ENCODE measurements around the gene THSD4.

The THSD4 gene

GRCh38 chr15:71639471-71639870 is 524.2 kb downstream of the THSD4 start:
- H3K4me3 ChIP-seq (ENCODE audit: low read length in 2 of 2), result no peak overlapping the region
- H3K4me1 ChIP-seq (ENCODE audit: control insufficient read depth, insufficient read depth, low read length), result no peaks in the 10 kb centered on the region
- H3K9me3 ChIP-seq (ENCODE audit: control insufficient read depth in 2 of 2, low read length in 2 of 2), result no peaks in the 10 kb centered on the region
- H3K36me3 ChIP-seq (ENCODE audit: control insufficient read depth in 2 of 2, insufficient read depth in 2 of 2, low read length in 2 of 2), result no peaks in the 10 kb centered on the region
- H3K27ac ChIP-seq (ENCODE audit: low read length), result no peak overlapping the region
- H3K27me3 ChIP-seq (ENCODE audit: control insufficient read depth in 1 of 2, insufficient read depth in 2 of 2, low read length in 2 of 2), result no peaks in the 10 kb centered on the region
- H3K9ac ChIP-seq (ENCODE audit: low read length in 2 of 2), result no peak overlapping the region

DNA sequence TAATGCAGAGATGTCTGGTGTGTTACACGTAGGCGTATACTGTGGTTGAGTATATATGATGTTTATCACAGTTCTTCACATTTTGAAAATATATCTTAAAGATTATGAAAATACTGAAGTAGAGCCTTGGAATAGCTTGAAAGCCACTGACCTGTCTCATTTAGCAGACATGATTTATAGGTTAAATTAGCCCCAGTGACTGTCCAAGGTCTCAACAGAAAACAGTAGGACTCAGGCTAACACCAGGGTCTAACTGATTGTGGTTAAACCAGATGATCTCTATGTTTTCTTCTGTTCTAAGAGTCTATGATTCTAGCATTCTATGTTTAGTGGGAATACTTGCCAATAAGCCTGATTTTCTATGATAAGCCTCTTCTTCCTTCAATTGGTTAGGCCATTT is 528.6 kb downstream of the THSD4 start:
- Histone ChIP-seq H3K36me3 (ENCODE audit: control insufficient read depth in 2 of 2, insufficient read depth in 2 of 2, low read length in 2 of 2) (no peaks in the 10 kb centered on the region), H3K4me3 (ENCODE audit: low read length in 2 of 2) (no peak overlapping the region), H3K9me3 (ENCODE audit: control insufficient read depth in 2 of 2, low read length in 2 of 2) (no peaks in the 10 kb centered on the region)

DNA sequence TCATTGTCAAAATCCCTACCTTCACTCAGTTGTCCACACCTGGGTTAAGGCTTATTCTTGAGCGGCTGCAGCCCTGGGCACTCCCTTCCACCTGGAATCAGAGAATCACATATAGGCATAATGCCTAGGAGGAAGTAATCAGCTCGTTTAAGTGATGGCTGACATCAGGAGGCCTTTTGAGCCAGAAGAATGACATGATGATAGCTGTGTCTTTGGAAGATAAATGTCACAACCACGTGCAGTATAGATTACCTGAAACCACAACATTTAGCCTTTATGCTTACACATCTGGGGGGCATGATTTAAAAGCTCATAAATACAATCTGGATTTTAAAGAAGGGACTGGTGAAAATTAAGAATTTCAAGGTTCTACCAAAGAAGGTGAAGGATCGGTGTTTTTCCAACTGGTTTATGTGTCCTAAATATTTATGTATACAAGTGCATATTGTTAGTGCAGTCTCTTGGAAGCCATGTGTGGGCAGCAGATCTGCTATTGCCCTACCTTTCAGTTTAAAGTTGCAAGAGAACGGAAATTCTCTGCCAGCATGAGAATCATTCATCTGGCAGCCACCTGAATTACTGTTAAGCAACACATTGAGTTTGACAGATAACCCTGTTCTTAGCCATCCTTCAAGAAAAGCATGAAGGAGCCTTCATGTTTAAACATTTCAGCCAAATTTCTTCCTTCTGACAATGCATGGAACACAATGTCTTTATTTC is 531.7 kb downstream of the THSD4 start:
- Histone ChIP-seq H3K9me3 (ENCODE audit: control insufficient read depth in 2 of 2, low read length in 2 of 2) (no peaks in the 10 kb centered on the region), H3K36me3 (ENCODE audit: control insufficient read depth in 2 of 2, insufficient read depth in 2 of 2, low read length in 2 of 2) (no peaks in the 10 kb centered on the region), H3K27ac (ENCODE audit: low read length) (no peak overlapping the region), H3K4me1 (ENCODE audit: control insufficient read depth, insufficient read depth, low read length) (peaks cover 3% of the 10 kb centered on the region), H3K9ac (ENCODE audit: low read length in 2 of 2) (no peak overlapping the region), H3K4me3 (ENCODE audit: low read length in 2 of 2) (no peak overlapping the region), H3K27me3 (ENCODE audit: control insufficient read depth in 1 of 2, insufficient read depth in 2 of 2, low read length in 2 of 2) (no peaks in the 10 kb centered on the region)

More for the DNA sequence above, 528.6 kb downstream of the THSD4 start:
- Histone ChIP-seq H3K27ac (ENCODE audit: low read length) (no peak overlapping the region), H3K4me1 (ENCODE audit: control insufficient read depth, insufficient read depth, low read length) (peaks cover 2% of the 10 kb centered on the region), H3K27me3 (ENCODE audit: control insufficient read depth in 1 of 2, insufficient read depth in 2 of 2, low read length in 2 of 2) (no peaks in the 10 kb centered on the region), H3K9ac (ENCODE audit: low read length in 2 of 2) (no peak overlapping the region)

DNA sequence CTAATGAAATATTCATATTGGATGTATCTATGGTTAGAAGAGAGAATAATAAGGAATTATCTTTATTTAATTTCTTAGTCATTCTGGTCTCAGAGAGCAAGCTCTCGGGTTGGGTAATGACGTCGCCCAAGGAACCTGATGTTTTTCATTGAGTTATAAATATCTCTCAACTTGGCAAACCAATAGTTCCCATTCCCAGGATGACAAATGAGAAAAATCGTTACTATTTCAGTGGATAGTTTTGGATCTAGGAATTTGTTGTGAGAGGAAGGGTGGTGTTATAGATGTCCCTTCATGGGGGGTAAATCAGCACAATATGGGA is 532.2 kb downstream of the THSD4 start:
- peaks cover 5% of the 10 kb centered on the region for H3K4me1 ChIP-seq (ENCODE audit: control insufficient read depth, insufficient read depth, low read length)
- no peak overlapping the region for H3K9ac ChIP-seq (ENCODE audit: low read length in 2 of 2)
- H3K4me3 ChIP-seq (ENCODE audit: low read length in 2 of 2), result no peak overlapping the region
- H3K36me3 ChIP-seq (ENCODE audit: control insufficient read depth in 2 of 2, insufficient read depth in 2 of 2, low read length in 2 of 2), result no peaks in the 10 kb centered on the region
- no peaks in the 10 kb centered on the region for H3K27me3 ChIP-seq (ENCODE audit: control insufficient read depth in 1 of 2, insufficient read depth in 2 of 2, low read length in 2 of 2)
- H3K9me3 ChIP-seq (ENCODE audit: control insufficient read depth in 2 of 2, low read length in 2 of 2), result no peaks in the 10 kb centered on the region
- H3K27ac ChIP-seq (ENCODE audit: low read length), result no peak overlapping the region

DNA sequence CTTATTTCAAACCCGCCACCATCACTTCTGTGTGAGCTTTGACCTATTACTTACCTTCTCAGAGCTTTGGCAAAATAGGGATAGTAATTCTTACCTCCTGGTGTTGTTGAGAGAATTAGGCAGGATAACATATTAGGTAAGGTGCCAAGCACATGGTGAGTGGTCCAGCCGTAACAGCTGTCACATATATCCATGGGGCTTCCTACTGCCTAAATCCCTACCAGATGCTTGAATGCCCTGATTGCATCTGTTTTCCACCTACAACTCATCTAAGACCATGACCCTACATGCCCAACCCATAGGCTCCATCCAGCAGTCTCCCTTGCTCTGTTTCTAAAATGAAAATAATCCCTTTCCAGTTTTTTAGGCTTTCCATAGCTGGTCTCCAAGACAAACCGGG is 532.8 kb downstream of the THSD4 start:
- no peaks in the 10 kb centered on the region for H3K27me3 ChIP-seq (ENCODE audit: control insufficient read depth in 1 of 2, insufficient read depth in 2 of 2, low read length in 2 of 2)
- H3K9me3 ChIP-seq (ENCODE audit: control insufficient read depth in 2 of 2, low read length in 2 of 2), result no peaks in the 10 kb centered on the region
- no peak overlapping the region for H3K4me3 ChIP-seq (ENCODE audit: low read length in 2 of 2)
- no peak overlapping the region for H3K9ac ChIP-seq (ENCODE audit: low read length in 2 of 2)
- H3K4me1 ChIP-seq (ENCODE audit: control insufficient read depth, insufficient read depth, low read length), result peaks cover 5% of the 10 kb centered on the region
- no peaks in the 10 kb centered on the region for H3K36me3 ChIP-seq (ENCODE audit: control insufficient read depth in 2 of 2, insufficient read depth in 2 of 2, low read length in 2 of 2)
- no peak overlapping the region for H3K27ac ChIP-seq (ENCODE audit: low read length)

- no peaks in the 10 kb centered on the region for H3K9me3 ChIP-seq (ENCODE audit: control insufficient read depth in 2 of 2, low read length in 2 of 2)
- no peak overlapping the region for H3K27ac ChIP-seq (ENCODE audit: low read length)
- H3K27me3 ChIP-seq (ENCODE audit: control insufficient read depth in 1 of 2, insufficient read depth in 2 of 2, low read length in 2 of 2), result no peaks in the 10 kb centered on the region
Observed at GRCh38 chr15:71649894-71650293, 534.6 kb downstream of the THSD4 start.

DNA sequence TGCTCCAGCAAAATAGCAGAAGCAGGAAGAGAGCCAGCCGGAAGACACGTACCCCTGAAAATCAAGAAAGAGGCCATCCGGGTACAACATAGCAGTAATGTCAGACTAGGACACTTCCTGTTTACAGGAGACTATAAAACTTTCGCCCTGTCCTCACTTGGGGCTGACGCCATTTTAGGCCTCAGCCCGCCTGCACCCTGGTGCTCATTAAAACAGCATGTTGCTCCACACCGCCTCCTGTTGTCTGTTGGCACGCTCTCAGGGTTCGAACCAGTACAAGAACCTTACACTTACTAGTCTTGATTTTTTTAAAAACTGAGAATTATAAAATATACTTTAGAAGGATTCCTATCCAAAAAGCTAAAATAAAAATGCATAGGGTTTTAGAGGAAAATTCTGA is 535.3 kb downstream of the THSD4 start:
- no peaks in the 10 kb centered on the region for H3K36me3 ChIP-seq (ENCODE audit: control insufficient read depth in 2 of 2, insufficient read depth in 2 of 2, low read length in 2 of 2)
- no peaks in the 10 kb centered on the region for H3K9me3 ChIP-seq (ENCODE audit: control insufficient read depth in 2 of 2, low read length in 2 of 2)
- H3K4me1 ChIP-seq (ENCODE audit: control insufficient read depth, insufficient read depth, low read length), result peaks cover 5% of the 10 kb centered on the region
- H3K27me3 ChIP-seq (ENCODE audit: control insufficient read depth in 1 of 2, insufficient read depth in 2 of 2, low read length in 2 of 2), result no peaks in the 10 kb centered on the region
- no peak overlapping the region for H3K9ac ChIP-seq (ENCODE audit: low read length in 2 of 2)
- no peak overlapping the region for H3K4me3 ChIP-seq (ENCODE audit: low read length in 2 of 2)
- H3K27ac ChIP-seq (ENCODE audit: low read length), result no peak overlapping the region

More at GRCh38 chr15:71649894-71650293, 534.6 kb downstream of the THSD4 start:
- H3K9ac ChIP-seq (ENCODE audit: low read length in 2 of 2), result no peak overlapping the region
- H3K4me1 ChIP-seq (ENCODE audit: control insufficient read depth, insufficient read depth, low read length), result peaks cover 5% of the 10 kb centered on the region
- no peak overlapping the region for H3K4me3 ChIP-seq (ENCODE audit: low read length in 2 of 2)
- no peaks in the 10 kb centered on the region for H3K36me3 ChIP-seq (ENCODE audit: control insufficient read depth in 2 of 2, insufficient read depth in 2 of 2, low read length in 2 of 2)

DNA sequence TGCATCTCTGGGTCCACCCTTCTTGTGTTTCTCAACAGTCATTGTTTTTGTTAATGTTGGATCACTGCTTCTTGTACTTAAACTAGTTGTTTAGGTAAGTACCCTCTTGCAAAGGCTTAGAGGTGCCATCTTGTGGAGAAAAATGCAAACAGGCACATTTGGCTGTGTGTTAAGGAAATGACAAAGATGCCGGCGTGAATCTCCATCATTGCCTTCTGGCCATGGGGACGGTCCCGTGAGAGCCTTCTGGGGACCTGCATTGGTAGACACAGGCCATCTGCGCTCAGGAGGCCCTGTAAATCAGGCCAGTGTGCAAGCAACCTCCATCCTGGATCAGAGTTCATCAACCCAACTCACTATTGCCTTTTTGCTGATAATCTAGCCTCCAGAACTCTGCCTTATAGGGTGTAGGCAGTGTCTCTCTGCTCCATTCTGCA is 536.5 kb downstream of the THSD4 start:
- H3K27me3 ChIP-seq (ENCODE audit: control insufficient read depth in 1 of 2, insufficient read depth in 2 of 2, low read length in 2 of 2), result no peaks in the 10 kb centered on the region
- H3K4me3 ChIP-seq (ENCODE audit: low read length in 2 of 2), result no peak overlapping the region
- no peaks in the 10 kb centered on the region for H3K9me3 ChIP-seq (ENCODE audit: control insufficient read depth in 2 of 2, low read length in 2 of 2)
- peaks cover 5% of the 10 kb centered on the region for H3K4me1 ChIP-seq (ENCODE audit: control insufficient read depth, insufficient read depth, low read length)
- H3K27ac ChIP-seq (ENCODE audit: low read length), result no peak overlapping the region
- no peaks in the 10 kb centered on the region for H3K36me3 ChIP-seq (ENCODE audit: control insufficient read depth in 2 of 2, insufficient read depth in 2 of 2, low read length in 2 of 2)
- H3K9ac ChIP-seq (ENCODE audit: low read length in 2 of 2), result no peak overlapping the region

DNA sequence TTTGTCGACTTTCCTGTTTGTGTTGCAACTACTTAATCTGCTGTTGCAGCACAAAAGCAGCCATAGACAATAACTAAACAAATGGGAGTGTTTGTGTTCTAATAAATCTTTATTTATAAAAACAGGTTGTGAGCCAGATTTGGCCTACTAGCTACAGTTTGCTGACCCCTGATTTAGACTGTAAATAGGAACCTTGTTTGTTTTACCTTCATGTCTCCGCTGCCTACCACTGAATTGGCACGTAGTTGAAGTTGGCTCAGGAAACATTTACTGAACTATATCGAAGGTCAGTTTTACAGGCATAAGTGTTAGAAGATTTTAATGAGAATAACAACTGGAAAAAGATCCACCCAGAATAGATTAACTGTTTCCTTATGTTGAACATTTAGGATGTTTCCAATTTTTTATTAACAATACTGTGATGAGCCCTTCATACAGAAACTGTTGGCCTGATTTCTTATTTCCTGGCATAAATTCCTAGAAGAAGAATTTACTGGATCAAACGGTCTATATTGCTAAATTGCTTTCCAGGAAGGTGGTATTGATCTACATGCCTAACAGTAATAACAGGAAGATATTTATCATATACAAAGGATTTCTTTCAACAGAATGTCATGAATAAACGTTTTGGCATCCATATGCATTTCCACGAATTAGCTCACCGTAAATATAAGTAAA is 538.9 kb downstream of the THSD4 start:
- Histone ChIP-seq H3K4me3 (ENCODE audit: low read length in 2 of 2) (no peak overlapping the region), H3K36me3 (ENCODE audit: control insufficient read depth in 2 of 2, insufficient read depth in 2 of 2, low read length in 2 of 2) (no peaks in the 10 kb centered on the region), H3K9me3 (ENCODE audit: control insufficient read depth in 2 of 2, low read length in 2 of 2) (no peaks in the 10 kb centered on the region), H3K27me3 (ENCODE audit: control insufficient read depth in 1 of 2, insufficient read depth in 2 of 2, low read length in 2 of 2) (no peaks in the 10 kb centered on the region), H3K4me1 (ENCODE audit: control insufficient read depth, insufficient read depth, low read length) (peaks cover 3% of the 10 kb centered on the region), H3K27ac (ENCODE audit: low read length) (no peak overlapping the region), H3K9ac (ENCODE audit: low read length in 2 of 2) (no peak overlapping the region)

- Histone ChIP-seq H3K4me3 (ENCODE audit: low read length in 2 of 2) (no peak overlapping the region), H3K4me1 (ENCODE audit: control insufficient read depth, insufficient read depth, low read length) (peaks cover 3% of the 10 kb centered on the region), H3K27ac (ENCODE audit: low read length) (no peak overlapping the region), H3K27me3 (ENCODE audit: control insufficient read depth in 1 of 2, insufficient read depth in 2 of 2, low read length in 2 of 2) (no peaks in the 10 kb centered on the region), H3K9me3 (ENCODE audit: control insufficient read depth in 2 of 2, low read length in 2 of 2) (no peaks in the 10 kb centered on the region), H3K36me3 (ENCODE audit: control insufficient read depth in 2 of 2, insufficient read depth in 2 of 2, low read length in 2 of 2) (no peaks in the 10 kb centered on the region), H3K9ac (ENCODE audit: low read length in 2 of 2) (no peak overlapping the region)
Observed at GRCh38 chr15:71654720-71655174, 539.5 kb downstream of the THSD4 start.

GRCh38 chr15:71656425-71656824 is 541.2 kb downstream of the THSD4 start:
- Histone ChIP-seq H3K27me3 (ENCODE audit: control insufficient read depth in 1 of 2, insufficient read depth in 2 of 2, low read length in 2 of 2) (no peaks in the 10 kb centered on the region), H3K27ac (ENCODE audit: low read length) (no peak overlapping the region), H3K4me3 (ENCODE audit: low read length in 2 of 2) (no peak overlapping the region), H3K9ac (ENCODE audit: low read length in 2 of 2) (no peak overlapping the region), H3K4me1 (ENCODE audit: control insufficient read depth, insufficient read depth, low read length) (peaks cover 3% of the 10 kb centered on the region), H3K36me3 (ENCODE audit: control insufficient read depth in 2 of 2, insufficient read depth in 2 of 2, low read length in 2 of 2) (no peaks in the 10 kb centered on the region), H3K9me3 (ENCODE audit: control insufficient read depth in 2 of 2, low read length in 2 of 2) (no peaks in the 10 kb centered on the region)

Measured in stomach smooth muscle (tissue), 2 donors.